HG02970 (cell line): ENCODE measurements around the gene KLHL29.

Experiments
- ATAC-seq: cut with Tn5 transposase; IDR thresholded peaks from one replicate; pipeline ENCODE4 v1.9.1; 2021; ENCODE audit warnings: mild to moderate bottlenecking, moderate library complexity, moderate number of reproducible peaks; ENCODE audit not compliant: unreplicated experiment, low FRiP score

The KLHL29 gene

GRCh38 chr2:23635442-23636340 lies 250.7 kb downstream of the KLHL29 start:
- no peak for ATAC-seq

DNA sequence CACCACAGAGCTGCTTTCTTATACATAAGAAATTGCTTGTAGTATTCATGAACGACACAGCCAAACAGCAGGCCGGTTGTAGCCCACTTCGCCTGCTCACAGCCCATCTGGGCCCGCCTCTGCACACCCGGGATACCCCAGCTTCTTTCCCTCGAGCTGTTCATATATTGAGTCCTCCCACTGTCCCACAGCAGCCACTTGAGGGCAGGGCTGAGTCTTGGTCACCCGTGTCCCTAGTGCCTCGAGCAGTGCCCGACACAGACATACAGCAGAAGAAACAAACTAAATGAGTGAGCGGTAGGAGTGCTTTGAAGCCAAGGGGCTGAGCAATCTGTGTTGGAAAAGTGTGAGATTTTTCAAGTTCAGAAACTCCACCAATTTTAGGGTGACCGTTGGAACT lies 251.4 kb downstream of the KLHL29 start:
- ATAC-seq: no peak

- ATAC-seq: no peak
Measured at GRCh38 chr2:23637011-23637778, 252.2 kb downstream of the KLHL29 start.

GRCh38 chr2:23639406-23639982 lies 254.5 kb downstream of the KLHL29 start:
- no peak for ATAC-seq

GRCh38 chr2:23640711-23641110 lies 255.7 kb downstream of the KLHL29 start:
- ATAC-seq: no peak

DNA sequence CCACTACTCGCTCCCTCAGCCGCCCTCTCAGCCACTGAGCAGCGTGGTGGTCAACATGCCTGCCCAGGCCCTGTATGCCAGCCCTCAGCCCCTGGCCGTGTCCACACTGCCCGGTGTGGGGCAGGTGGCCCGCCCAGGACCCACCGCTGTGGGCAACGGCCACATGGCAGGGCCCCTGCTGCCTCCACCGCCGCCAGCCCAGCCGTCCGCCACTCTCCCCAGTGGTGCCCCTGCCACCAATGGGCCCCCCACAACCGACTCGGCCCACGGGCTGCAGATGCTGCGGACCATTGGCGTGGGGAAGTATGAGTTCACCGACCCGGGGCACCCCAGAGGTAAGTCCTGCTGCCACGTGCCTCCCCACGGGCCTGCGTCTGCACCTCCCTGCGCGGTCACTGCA lies 257.5 kb downstream of the KLHL29 start:
- ATAC-seq: no peak

DNA sequence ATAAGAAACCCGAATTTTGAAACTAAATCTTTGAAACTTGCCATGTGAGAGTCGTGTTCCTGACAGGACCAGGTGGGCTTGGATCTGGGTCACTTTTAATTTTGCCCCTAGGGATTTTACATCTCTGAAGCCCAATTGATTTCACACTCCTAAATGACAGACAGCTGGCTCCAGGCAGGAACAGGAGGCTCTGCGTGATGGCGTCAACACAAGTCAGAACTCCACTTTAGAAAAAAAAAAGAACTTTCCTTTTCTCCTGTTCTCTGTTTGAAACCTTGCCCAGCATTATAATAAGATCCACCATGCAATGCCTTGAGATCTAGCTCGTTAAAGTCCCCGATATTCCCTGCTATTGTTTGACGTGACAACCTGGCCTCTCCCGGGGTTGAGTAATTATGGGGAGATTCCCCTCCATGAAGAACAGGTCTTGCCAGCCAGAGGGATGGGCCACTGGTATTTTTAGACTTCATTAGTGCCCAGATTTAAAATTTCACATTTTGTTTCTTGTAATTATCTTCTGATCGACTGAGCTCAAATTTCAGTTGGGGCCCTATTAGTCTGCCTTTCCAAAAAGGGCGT lies 260.3 kb downstream of the KLHL29 start:
- no peak for ATAC-seq

- ATAC-seq: no peak
Measured at GRCh38 chr2:23647563-23647962, 262.6 kb downstream of the KLHL29 start.

GRCh38 chr2:23649303-23649702 lies 264.3 kb downstream of the KLHL29 start:
- no peak for ATAC-seq

GRCh38 chr2:23649819-23650218 lies 264.8 kb downstream of the KLHL29 start:
- ATAC-seq: no peak

GRCh38 chr2:23651187-23652080 lies 266.5 kb downstream of the KLHL29 start:
- no peak for ATAC-seq

DNA sequence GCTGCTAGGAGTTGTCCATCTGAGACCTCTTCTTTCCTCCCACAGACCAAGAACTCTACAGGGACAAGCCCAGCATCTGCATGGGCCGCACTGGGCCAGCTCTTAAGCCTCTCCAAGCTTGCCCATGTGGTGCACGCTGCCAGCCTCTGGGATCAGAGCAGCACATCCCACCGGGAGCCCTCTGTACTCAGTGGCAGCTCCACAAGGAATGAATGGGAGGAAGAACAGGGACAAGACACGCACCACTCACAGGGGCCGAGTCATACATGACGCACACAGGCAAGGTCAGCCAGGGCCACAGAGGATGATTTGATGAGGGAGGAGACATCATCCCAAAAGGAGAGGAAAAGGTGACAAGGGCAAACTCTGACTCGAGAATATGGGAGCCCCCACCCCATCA lies 268.3 kb downstream of the KLHL29 start:
- ATAC-seq: no peak

DNA sequence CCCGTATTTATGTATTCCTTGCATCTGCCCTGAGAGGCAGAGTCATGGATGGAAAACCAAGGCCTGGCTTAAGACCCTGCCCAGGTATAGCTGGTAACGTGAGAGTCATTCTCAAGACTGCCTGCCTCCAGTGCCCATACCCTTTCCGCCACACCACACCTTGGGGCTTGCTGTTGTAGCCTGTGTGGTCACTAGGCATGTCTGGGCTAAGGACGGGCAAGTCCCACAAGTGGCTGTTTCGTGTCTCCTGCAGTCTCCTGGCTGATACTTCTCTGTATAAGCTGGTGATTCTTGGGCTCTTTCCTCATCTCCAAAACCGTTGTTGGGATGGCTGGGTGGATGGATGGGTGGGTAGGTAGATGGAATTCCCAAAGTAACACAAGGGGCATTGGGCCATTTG lies 269.8 kb downstream of the KLHL29 start:
- no peak for ATAC-seq

DNA sequence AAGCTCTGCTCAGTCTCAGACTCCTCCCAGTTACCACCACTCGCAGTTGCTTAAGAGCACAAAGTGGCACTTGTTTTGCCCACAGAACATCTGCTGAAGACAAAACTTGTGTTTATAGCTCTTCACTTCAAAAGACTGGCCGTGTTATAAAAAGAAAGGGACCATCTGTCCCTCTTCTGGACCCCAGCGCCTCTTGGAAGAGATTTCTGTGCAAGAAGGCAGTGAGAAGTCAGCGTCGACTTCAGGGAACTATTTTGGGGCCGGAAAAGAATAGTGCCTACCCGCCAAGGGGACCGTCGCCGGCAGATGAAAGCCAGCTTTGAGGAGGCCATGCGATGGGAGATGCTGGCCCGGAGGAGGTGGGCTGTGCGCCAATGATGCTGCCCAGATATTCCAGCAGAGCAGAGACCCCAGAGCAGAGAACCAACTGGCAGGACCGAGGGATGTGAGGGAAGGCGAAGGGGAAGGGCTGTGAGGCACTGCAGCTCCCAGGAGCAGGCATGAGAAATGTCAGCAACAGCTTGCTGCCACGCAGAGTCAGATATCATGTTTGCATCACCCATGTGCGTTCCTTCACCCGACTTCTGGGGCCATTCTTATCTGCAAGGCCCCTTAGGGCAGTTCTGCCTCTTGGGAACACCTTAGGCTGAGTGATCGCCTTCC lies 271.1 kb downstream of the KLHL29 start:
- ATAC-seq: no peak

GRCh38 chr2:23656597-23656973 lies 271.6 kb downstream of the KLHL29 start:
- ATAC-seq: no peak

DNA sequence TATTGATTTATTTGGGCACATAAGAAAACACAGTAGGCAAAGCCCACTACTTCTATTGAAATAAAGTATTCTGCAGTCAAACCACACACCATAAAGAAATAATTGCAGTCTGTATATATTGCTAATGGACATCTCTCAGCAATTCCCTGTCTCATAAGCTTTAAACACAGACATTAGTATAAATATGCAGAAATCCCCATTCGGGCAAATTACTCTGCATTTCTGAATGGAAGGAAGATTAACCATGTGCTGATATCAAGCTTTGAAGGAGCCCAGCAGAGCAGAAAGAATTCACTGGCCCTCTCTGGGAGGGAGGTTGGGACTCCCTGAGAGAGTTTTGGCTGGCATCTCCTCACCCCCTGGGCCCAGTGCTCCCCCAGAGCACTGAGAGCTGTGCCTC lies 272.4 kb downstream of the KLHL29 start:
- ATAC-seq: no peak

DNA sequence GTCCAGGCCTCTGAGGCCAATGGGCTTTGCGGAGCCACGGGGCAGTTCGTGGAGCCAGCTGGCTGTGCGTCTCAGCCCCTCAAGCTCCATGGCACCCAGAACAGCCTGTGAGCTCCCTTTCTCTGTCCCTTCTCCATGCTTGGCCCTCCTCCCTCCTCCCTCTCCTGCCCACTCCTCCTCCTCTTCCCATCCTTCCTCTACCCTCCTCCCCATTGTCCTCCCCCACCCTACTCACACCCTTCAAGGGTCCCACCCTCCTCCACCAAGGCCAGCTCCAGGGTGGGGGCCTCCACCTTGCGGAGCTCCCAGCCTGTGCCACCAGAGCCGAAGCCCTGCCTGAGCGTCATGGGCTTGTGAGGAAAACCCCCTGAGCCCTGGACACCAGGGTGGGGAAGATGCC lies 273.0 kb downstream of the KLHL29 start:
- ATAC-seq: no peak

GRCh38 chr2:23658466-23658942 lies 273.5 kb downstream of the KLHL29 start:
- ATAC-seq: no peak

DNA sequence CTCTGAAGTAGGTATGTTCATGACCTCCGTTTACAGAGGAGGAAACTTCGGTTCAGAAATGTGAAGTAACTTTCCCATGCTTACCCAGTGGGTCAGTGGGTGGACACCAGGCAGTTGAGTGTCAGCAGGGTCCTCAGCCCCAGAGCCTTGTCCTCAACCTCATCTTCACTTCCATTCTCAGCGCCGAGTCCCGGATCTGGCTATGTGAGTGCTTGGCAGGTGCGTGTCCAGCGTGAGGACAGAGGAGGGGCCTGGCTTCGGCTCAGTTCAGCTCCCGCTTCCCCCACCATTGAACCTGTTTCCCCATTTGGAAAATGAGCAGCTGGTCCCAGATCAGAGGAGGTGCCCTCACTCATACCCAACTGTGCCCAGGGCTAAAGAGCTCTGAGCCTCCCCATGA lies 274.3 kb downstream of the KLHL29 start:
- ATAC-seq: no peak
